SK-N-SH (cell line): Measurements from ENCODE around the gene TGFBR3. TPM values are rescaled to one million over a fixed set of nuclear protein-coding genes. Genes with fewer than 3 reads are reported as not detected.

Source experiments
- CTCF ChIA-PET: fragments of 300-600, 350-600 bp; formaldehyde crosslinking; extraction: SDS; loops from one replicate; lab custom pipeline; 2021; lab: Yijun Ruan, JAX
- POLR2A ChIA-PET: fragments of 350-600 bp; sonication (Branson Sonifier 250); formaldehyde crosslinking; extraction: SDS; loops from one replicate; lab custom pipeline; 2020; ENCODE audit warnings: antibody characterized with exemption, inconsistent platforms; lab: Yijun Ruan, JAX
- DNase-seq: peaks from one replicate; pipeline ENCODE4 v3.0.0; 2012
- H2AFZ ChIP-seq: fragments of 200-600 bp; sonication (generic); 2 replicates; pipeline ENCODE4 v1.8.1; 2016; ENCODE audit warnings: antibody characterized with exemption, mild to moderate bottlenecking, low read depth
- H3F3A ChIP-seq: fragments of 200-600 bp; sonication (generic); replicated peaks from 2 replicates; pipeline ENCODE3; 2016; ENCODE audit warnings: antibody characterized with exemption, mild to moderate bottlenecking; ENCODE audit not compliant: insufficient read depth
- H3K27ac ChIP-seq, 2 experiments: fragments of 200-500 bp in 1 of 2; fragments of 200-600 bp in 1 of 2; sonication (Bioruptor generic) in 1 of 2; sonication (generic), shearing (Covaris generic) in 1 of 2; 2 replicates each; pipeline versions ENCODE4 v1.5.1 to v1.6.1; 2014 to 2016; ENCODE audit warnings: low read depth in 2 of 2, inconsistent platforms in 1 of 2, low read length in 1 of 2, mild to moderate bottlenecking in 1 of 2, mixed read lengths in 1 of 2
- H3K27me3 ChIP-seq: fragments of 200-600 bp; sonication (generic), shearing (Covaris generic); 2 replicates; pipeline ENCODE4 v1.6.1; 2016; ENCODE audit warnings: mixed run types; ENCODE audit not compliant: insufficient read depth
- H3K36me3 ChIP-seq, 2 experiments: fragments of 200-500 bp in 1 of 2; fragments of 200-600 bp in 1 of 2; sonication (Bioruptor generic) in 1 of 2; sonication (generic) in 1 of 2; replicated peaks in 1 of 2; 2 replicates each; pipeline versions ENCODE3 to v1.5.1; 2014 to 2016; ENCODE audit warnings: low read length in 1 of 2, mild to moderate bottlenecking in 1 of 2; ENCODE audit not compliant: insufficient read depth in 2 of 2, control insufficient read depth in 1 of 2
- H3K4me1 ChIP-seq, 2 experiments: fragments of 200-500 bp in 1 of 2; fragments of 200-600 bp in 1 of 2; sonication (Bioruptor generic) in 1 of 2; sonication (generic), shearing (Covaris generic) in 1 of 2; 2 replicates each; pipeline versions ENCODE4 v1.5.1 to v1.6.1; 2014 to 2016; ENCODE audit warnings: low read depth in 1 of 2, low read length in 1 of 2, mixed run types in 1 of 2; ENCODE audit not compliant: insufficient read depth in 2 of 2, control insufficient read depth in 1 of 2
- H3K4me2 ChIP-seq: fragments of 200-600 bp; sonication (generic), shearing (Covaris generic); 2 replicates; pipeline ENCODE4 v1.6.1; 2017; ENCODE audit warnings: mixed run types
- H3K4me3 ChIP-seq, 2 experiments: fragments of 200-500 bp in 1 of 2; fragments of 200-600 bp in 1 of 2; sonication (Bioruptor generic) in 1 of 2; sonication (generic), shearing (Covaris generic) in 1 of 2; 2 replicates each; pipeline versions ENCODE4 v1.5.1 to v1.8.1; 2014 to 2016; ENCODE audit warnings: low read depth in 2 of 2, inconsistent platforms in 1 of 2, low read length in 1 of 2, mild to moderate bottlenecking in 1 of 2, mixed read lengths in 1 of 2, moderate library complexity in 1 of 2
- H3K79me2 ChIP-seq: fragments of 200-600 bp; sonication (generic); 2 replicates; pipeline ENCODE4 v1.8.1; 2017; ENCODE audit warnings: mild to moderate bottlenecking; ENCODE audit not compliant: insufficient read depth
- H3K9ac ChIP-seq: fragments of 200-600 bp; sonication (generic); 2 replicates; pipeline ENCODE4 v1.6.1; 2017; ENCODE audit warnings: mixed run types
- H3K9me2 ChIP-seq: fragments of 200-600 bp; sonication (generic); 2 replicates; pipeline ENCODE4 v1.6.1; 2017; ENCODE audit warnings: mixed run types
- H3K9me3 ChIP-seq: fragments of 200-600 bp; sonication (generic); 2 replicates; pipeline ENCODE4 v1.6.1; 2017; ENCODE audit warnings: mixed run types, mild to moderate bottlenecking, moderate library complexity
- H4K20me1 ChIP-seq: fragments of 200-600 bp; sonication (generic); 2 replicates; pipeline ENCODE4 v1.6.1; 2017; ENCODE audit warnings: mild to moderate bottlenecking, mixed run types; ENCODE audit not compliant: insufficient read depth
- EZH2phosphoT487 ChIP-seq: fragments of 200-600 bp; sonication (generic); IDR thresholded peaks from 2 replicates; pipeline ENCODE4 v1.6.1; 2017; ENCODE audit warnings: low read depth, mixed run types, mild to moderate bottlenecking, antibody characterized with exemption, moderate library complexity, borderline replicate concordance
- FOSL2 ChIP-seq: IDR thresholded peaks from 2 replicates; pipeline ENCODE4 v1.4.0; 2012; ENCODE audit warnings: low read depth, mild to moderate bottlenecking, moderate library complexity, borderline replicate concordance
- GATA2 ChIP-seq: sonication (generic); formaldehyde crosslinking; IDR thresholded peaks from 2 replicates; pipeline ENCODE4 v1.5.0; 2020; ENCODE audit warnings: mild to moderate bottlenecking, missing genetic modification reagents
- JUND ChIP-seq: IDR thresholded peaks from 2 replicates; pipeline ENCODE4 v1.4.0; 2012
- MEF2A ChIP-seq: IDR thresholded peaks from 2 replicates; pipeline ENCODE4 v1.4.0; 2012; ENCODE audit warnings: low read depth, borderline replicate concordance
- PBX3 ChIP-seq: IDR thresholded peaks from 2 replicates; pipeline ENCODE4; 2012
- POLR2AphosphoS5 ChIP-seq: IDR thresholded peaks from 2 replicates; pipeline ENCODE4 v1.6.1; 2012; ENCODE audit warnings: low read depth, low read length
- REST ChIP-seq: IDR thresholded peaks from 2 replicates; pipeline ENCODE4 v1.6.1; 2012; ENCODE audit warnings: mild to moderate bottlenecking, low read depth, low read length, moderate library complexity
- SIN3A ChIP-seq: IDR thresholded peaks from 2 replicates; pipeline ENCODE4 v1.6.1; 2012; ENCODE audit warnings: low read depth, mild to moderate bottlenecking, low read length, moderate library complexity, borderline replicate concordance
- SMC3 ChIP-seq: IDR thresholded peaks from 2 replicates; pipeline ENCODE4 v1.6.1; 2012; ENCODE audit warnings: low read depth, low read length, improper control_type of control experiment
- TAF1 ChIP-seq: IDR thresholded peaks from 2 replicates; pipeline ENCODE4 v1.6.1; 2012; ENCODE audit warnings: low read depth, mild to moderate bottlenecking, low read length, moderate library complexity, borderline replicate concordance
- USF2 ChIP-seq: fragments of 150-350 bp; IDR thresholded peaks from 2 replicates; pipeline ENCODE4 v1.6.1; 2017; ENCODE audit warnings: antibody characterized with exemption, low read length, low read depth, borderline replicate concordance
- ZBTB33 ChIP-seq: IDR thresholded peaks from 2 replicates; pipeline ENCODE4 v1.4.0; 2012; ENCODE audit warnings: low read depth, borderline replicate concordance
- WGBS: methylation state at CpG from one replicate; pipeline ENCODE4 v1.1.6; 2017; ENCODE audit warnings: low lambda C conversion rate; 5-methylcytosine and 5-hydroxymethylcytosine counted together
- polyA plus RNA-seq, 3 experiments: library from polyadenylated mRNA; depleted of rRNA; stranded (reverse); fragments of >200 nt; gene quantifications; 2 replicates each; pipeline ENCODE4 v1.2.3, GENCODE V29; 2012

The TGFBR3 gene
- polyA plus RNA-seq, 1 of the 3 experiments (the other 2 are of a cell fraction), result 0.07 TPM

GRCh38 chr1:91857557-91858239, 28.3 kb downstream of the TGFBR3 start:
- TF ChIP-seq EZH2phosphoT487 (no peak), PBX3 (no peak), GATA2 (CRISPR knock-in tag) (no peak), TAF1 (no peak), ZBTB33 (no peak), FOSL2 (no peak), REST (no peak), MEF2A (no peak), SIN3A (no peak), USF2 (no peak), SMC3 (no peak), JUND (no peak), POLR2AphosphoS5 (no peak)
- Histone ChIP-seq H4K20me1 (no peaks in the 10 kb centered on the region), H3K4me3 (no peak overlapping the region), H3K79me2 (no peaks in the 10 kb centered on the region), H3K27me3 (peaks cover 25% of the 10 kb centered on the region; the same call in 1 of the 2 replicates), H3K27ac (no peak overlapping the region), H3K4me2 (no peak overlapping the region), H3K4me1 (no peaks in the 10 kb centered on the region), H2AFZ (no peak overlapping the region), H3K36me3 (no peaks in the 10 kb centered on the region), H3K9me3 (no peaks in the 10 kb centered on the region), H3K9ac (no peak overlapping the region), H3F3A (no peaks in the 10 kb centered on the region), H3K9me2 (no peaks in the 10 kb centered on the region)
- ChIA-PET CTCF (no interaction called here), POLR2A (no interaction called here)
- WGBS, result 25% methylated on average over 2 of the region's 2 CpGs
- no peak for DNase-seq
